ENCODE measurements around the gene FRMD5. TPM values are rescaled to one million over a fixed set of nuclear protein-coding genes. Genes with fewer than 3 reads are reported as not detected.

The FRMD5 gene
- total and polyA plus RNA-seq, 2 experiments from 2014 or later = 5.9 to 10.1 TPM

DNA sequence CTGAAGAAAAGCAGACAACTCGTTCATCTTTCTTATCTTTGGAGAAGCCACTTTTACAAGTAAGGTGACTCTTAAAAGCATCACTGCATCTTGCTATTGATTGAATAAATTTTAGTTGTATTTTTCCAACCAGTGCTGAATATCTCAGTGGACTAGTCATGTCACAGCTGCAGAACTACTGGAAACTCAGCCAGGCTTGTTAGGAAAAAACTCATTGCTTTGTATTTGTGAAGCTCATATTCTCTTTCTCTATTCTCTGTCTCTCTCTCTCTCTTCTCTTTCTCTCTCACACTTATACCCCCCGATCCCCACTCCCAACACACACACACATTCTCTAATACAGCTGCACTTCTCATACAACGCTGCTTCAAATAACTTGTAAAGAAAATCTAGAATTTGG, 264.0 kb downstream of the FRMD5 start:
- no peaks in the 10 kb centered on the region for H3K36me3 Mint-ChIP-seq (ENCODE audit: low read depth)
- no peaks in the 10 kb centered on the region for H4K20me1 ChIP-seq (replicated peaks; ENCODE audit: insufficient read depth)

More for the DNA sequence above, 264.0 kb downstream of the FRMD5 start:
- Histone ChIP-seq H3K27me3 (ENCODE audit: insufficient read depth) (no peaks in the 10 kb centered on the region), H3K4me1 (ENCODE audit: insufficient read depth) (peaks cover 54% of the 10 kb centered on the region), H3K36me3 (ENCODE audit: insufficient read depth) (no peaks in the 10 kb centered on the region), H3K79me2 (replicated peaks; ENCODE audit: insufficient read depth) (no peaks in the 10 kb centered on the region), H3K4me2 (no peak overlapping the region), H2AFZ (no peak overlapping the region), H3K9me2 (ENCODE audit: insufficient read depth) (peaks cover 8% of the 10 kb centered on the region; the same call in 1 of the 2 replicates), H3K27ac (ENCODE audit: low read depth) (no peak overlapping the region), H3F3A (replicated peaks; ENCODE audit: low read depth) (peaks cover 9% of the 10 kb centered on the region; the same call in 1 of the 2 replicates), H3K4me3 (no peak overlapping the region)
- DNase-seq (ENCODE audit: low spot score) = no peak
- no peak for TF ChIP-seq NANOG (IDR thresholded peaks at IDR 0.05; ENCODE audit: borderline replicate concordance)
- no peak for TF ChIP-seq JUNB (IDR thresholded peaks at IDR 0.05; ENCODE audit: unreplicated experiment)
- no peak for TF ChIP-seq EZH2phosphoT487 (IDR thresholded peaks at IDR 0.05; ENCODE audit: unreplicated experiment)
- TF ChIP-seq, protein P1, sequence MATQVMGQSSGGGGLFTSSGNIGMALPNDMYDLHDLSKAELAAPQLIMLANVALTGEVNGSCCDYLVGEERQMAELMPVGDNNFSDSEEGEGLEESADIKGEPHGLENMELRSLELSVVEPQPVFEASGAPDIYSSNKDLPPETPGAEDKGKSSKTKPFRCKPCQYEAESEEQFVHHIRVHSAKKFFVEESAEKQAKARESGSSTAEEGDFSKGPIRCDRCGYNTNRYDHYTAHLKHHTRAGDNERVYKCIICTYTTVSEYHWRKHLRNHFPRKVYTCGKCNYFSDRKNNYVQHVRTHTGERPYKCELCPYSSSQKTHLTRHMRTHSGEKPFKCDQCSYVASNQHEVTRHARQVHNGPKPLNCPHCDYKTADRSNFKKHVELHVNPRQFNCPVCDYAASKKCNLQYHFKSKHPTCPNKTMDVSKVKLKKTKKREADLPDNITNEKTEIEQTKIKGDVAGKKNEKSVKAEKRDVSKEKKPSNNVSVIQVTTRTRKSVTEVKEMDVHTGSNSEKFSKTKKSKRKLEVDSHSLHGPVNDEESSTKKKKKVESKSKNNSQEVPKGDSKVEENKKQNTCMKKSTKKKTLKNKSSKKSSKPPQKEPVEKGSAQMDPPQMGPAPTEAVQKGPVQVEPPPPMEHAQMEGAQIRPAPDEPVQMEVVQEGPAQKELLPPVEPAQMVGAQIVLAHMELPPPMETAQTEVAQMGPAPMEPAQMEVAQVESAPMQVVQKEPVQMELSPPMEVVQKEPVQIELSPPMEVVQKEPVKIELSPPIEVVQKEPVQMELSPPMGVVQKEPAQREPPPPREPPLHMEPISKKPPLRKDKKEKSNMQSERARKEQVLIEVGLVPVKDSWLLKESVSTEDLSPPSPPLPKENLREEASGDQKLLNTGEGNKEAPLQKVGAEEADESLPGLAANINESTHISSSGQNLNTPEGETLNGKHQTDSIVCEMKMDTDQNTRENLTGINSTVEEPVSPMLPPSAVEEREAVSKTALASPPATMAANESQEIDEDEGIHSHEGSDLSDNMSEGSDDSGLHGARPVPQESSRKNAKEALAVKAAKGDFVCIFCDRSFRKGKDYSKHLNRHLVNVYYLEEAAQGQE (IDR thresholded peaks at IDR 0.05; ENCODE audit: unreplicated experiment) = no peak
- TF ChIP-seq CREB1 (CRISPR knock-in tag; IDR thresholded peaks at IDR 0.05; ENCODE audit: low read depth) = no peak
- no peak for TF ChIP-seq POLR2AphosphoS5 (IDR thresholded peaks at IDR 0.05; ENCODE audit: low read depth)
- TF ChIP-seq, protein P2, sequence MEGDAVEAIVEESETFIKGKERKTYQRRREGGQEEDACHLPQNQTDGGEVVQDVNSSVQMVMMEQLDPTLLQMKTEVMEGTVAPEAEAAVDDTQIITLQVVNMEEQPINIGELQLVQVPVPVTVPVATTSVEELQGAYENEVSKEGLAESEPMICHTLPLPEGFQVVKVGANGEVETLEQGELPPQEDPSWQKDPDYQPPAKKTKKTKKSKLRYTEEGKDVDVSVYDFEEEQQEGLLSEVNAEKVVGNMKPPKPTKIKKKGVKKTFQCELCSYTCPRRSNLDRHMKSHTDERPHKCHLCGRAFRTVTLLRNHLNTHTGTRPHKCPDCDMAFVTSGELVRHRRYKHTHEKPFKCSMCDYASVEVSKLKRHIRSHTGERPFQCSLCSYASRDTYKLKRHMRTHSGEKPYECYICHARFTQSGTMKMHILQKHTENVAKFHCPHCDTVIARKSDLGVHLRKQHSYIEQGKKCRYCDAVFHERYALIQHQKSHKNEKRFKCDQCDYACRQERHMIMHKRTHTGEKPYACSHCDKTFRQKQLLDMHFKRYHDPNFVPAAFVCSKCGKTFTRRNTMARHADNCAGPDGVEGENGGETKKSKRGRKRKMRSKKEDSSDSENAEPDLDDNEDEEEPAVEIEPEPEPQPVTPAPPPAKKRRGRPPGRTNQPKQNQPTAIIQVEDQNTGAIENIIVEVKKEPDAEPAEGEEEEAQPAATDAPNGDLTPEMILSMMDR (conservative IDR thresholded peaks at IDR 0.05; ENCODE audit: low read depth in 2 of 2) = no peak
- TF ChIP-seq, protein P3, sequence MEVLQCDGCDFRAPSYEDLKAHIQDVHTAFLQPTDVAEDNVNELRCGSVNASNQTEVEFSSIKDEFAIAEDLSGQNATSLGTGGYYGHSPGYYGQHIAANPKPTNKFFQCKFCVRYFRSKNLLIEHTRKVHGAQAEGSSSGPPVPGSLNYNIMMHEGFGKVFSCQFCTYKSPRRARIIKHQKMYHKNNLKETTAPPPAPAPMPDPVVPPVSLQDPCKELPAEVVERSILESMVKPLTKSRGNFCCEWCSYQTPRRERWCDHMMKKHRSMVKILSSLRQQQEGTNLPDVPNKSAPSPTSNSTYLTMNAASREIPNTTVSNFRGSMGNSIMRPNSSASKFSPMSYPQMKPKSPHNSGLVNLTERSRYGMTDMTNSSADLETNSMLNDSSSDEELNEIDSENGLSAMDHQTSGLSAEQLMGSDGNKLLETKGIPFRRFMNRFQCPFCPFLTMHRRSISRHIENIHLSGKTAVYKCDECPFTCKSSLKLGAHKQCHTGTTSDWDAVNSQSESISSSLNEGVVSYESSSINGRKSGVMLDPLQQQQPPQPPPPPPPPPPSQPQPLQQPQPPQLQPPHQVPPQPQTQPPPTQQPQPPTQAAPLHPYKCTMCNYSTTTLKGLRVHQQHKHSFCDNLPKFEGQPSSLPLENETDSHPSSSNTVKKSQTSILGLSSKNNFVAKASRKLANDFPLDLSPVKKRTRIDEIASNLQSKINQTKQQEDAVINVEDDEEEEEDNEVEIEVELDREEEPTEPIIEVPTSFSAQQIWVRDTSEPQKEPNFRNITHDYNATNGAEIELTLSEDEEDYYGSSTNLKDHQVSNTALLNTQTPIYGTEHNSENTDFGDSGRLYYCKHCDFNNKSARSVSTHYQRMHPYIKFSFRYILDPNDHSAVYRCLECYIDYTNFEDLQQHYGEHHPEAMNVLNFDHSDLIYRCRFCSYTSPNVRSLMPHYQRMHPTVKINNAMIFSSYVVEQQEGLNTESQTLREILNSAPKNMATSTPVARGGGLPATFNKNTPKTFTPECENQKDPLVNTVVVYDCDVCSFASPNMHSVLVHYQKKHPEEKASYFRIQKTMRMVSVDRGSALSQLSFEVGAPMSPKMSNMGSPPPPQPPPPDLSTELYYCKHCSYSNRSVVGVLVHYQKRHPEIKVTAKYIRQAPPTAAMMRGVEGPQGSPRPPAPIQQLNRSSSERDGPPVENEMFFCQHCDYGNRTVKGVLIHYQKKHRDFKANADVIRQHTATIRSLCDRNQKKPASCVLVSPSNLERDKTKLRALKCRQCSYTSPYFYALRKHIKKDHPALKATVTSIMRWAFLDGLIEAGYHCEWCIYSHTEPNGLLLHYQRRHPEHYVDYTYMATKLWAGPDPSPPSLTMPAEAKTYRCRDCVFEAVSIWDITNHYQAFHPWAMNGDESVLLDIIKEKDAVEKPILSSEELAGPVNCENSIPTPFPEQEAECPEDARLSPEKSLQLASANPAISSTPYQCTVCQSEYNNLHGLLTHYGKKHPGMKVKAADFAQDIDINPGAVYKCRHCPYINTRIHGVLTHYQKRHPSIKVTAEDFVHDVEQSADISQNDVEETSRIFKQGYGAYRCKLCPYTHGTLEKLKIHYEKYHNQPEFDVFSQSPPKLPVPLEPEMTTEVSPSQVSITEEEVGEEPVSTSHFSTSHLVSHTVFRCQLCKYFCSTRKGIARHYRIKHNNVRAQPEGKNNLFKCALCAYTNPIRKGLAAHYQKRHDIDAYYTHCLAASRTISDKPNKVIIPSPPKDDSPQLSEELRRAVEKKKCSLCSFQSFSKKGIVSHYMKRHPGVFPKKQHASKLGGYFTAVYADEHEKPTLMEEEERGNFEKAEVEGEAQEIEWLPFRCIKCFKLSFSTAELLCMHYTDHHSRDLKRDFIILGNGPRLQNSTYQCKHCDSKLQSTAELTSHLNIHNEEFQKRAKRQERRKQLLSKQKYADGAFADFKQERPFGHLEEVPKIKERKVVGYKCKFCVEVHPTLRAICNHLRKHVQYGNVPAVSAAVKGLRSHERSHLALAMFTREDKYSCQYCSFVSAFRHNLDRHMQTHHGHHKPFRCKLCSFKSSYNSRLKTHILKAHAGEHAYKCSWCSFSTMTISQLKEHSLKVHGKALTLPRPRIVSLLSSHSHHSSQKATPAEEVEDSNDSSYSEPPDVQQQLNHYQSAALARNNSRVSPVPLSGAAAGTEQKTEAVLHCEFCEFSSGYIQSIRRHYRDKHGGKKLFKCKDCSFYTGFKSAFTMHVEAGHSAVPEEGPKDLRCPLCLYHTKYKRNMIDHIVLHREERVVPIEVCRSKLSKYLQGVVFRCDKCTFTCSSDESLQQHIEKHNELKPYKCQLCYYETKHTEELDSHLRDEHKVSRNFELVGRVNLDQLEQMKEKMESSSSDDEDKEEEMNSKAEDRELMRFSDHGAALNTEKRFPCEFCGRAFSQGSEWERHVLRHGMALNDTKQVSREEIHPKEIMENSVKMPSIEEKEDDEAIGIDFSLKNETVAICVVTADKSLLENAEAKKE (CRISPR knock-in tag; IDR thresholded peaks at IDR 0.05) = no peak
- TF ChIP-seq ZNF331 (CRISPR knock-in tag; IDR thresholded peaks at IDR 0.05; ENCODE audit: low read depth) = no peak
- TF ChIP-seq ZNF114 (CRISPR knock-in tag; IDR thresholded peaks at IDR 0.05) = no peak
- TF ChIP-seq, protein P4, sequence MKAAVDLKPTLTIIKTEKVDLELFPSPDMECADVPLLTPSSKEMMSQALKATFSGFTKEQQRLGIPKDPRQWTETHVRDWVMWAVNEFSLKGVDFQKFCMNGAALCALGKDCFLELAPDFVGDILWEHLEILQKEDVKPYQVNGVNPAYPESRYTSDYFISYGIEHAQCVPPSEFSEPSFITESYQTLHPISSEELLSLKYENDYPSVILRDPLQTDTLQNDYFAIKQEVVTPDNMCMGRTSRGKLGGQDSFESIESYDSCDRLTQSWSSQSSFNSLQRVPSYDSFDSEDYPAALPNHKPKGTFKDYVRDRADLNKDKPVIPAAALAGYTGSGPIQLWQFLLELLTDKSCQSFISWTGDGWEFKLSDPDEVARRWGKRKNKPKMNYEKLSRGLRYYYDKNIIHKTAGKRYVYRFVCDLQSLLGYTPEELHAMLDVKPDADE (IDR thresholded peaks at IDR 0.05) = no peak
- TF ChIP-seq EZH2 (IDR thresholded peaks at IDR 0.05; ENCODE audit: low read depth, unreplicated experiment) = no peak
- no peak for TF ChIP-seq STAT1 (IDR thresholded peaks at IDR 0.05; ENCODE audit: unreplicated experiment)
- Mint-ChIP-seq H3K4me1 (peaks cover 71% of the 10 kb centered on the region), H3K4me3 (no peak overlapping the region), H3K9me3 (no peaks in the 10 kb centered on the region), H3K27me3 (ENCODE audit: insufficient read depth, low read depth, poor library complexity) (peaks cover 9% of the 10 kb centered on the region), H3K27ac (no peak overlapping the region)
- no peak for ATAC-seq

All from GM23338 (cell line).